Gastroesophageal sphincter (tissue), 3 donors: ENCODE measurements around the gene PMFBP1.

Experiments
- POLR2A ChIP-seq, 2 donors: fragments of 450-650 bp; IDR thresholded peaks; one replicate each; pipeline ENCODE4 v1.6.1; 2017; ENCODE audit warnings: antibody characterized with exemption in 2 of 2, mild to moderate bottlenecking in 2 of 2, moderate library complexity in 1 of 2
- TF ChIP-seq, protein P1 (sequence below), 4 experiments: fragments of 200-600 bp in 2 of 4; fragments of 450-650 bp in 2 of 4; sonication (generic) in 1 of 4; IDR thresholded peaks; one replicate each; pipeline ENCODE4 v1.5.1; 2017 to 2019; ENCODE audit warnings: antibody characterized with exemption in 4 of 4, mild to moderate bottlenecking in 2 of 4, moderate library complexity in 2 of 4

DNA sequence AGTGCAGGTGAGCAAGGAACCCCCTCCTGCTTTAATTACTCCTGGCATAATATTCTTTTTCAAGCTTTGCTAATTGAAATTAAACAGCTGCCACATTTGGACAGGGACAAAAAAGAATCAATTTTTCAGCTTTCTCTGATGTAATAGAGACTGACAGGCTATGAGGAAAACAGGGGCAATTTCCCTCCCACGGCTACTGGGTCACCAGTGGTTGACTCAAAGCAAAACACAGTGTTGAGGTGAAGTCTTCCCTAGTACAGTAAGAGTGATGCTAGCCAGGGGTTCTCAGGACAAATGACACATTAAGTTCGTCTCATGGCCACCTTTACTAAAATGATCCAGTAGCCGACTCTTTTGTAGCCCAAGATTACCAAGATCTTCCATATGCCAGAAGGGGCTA lies 38.6 kb upstream of the PMFBP1 start:
- TF ChIP-seq, protein P1, sequence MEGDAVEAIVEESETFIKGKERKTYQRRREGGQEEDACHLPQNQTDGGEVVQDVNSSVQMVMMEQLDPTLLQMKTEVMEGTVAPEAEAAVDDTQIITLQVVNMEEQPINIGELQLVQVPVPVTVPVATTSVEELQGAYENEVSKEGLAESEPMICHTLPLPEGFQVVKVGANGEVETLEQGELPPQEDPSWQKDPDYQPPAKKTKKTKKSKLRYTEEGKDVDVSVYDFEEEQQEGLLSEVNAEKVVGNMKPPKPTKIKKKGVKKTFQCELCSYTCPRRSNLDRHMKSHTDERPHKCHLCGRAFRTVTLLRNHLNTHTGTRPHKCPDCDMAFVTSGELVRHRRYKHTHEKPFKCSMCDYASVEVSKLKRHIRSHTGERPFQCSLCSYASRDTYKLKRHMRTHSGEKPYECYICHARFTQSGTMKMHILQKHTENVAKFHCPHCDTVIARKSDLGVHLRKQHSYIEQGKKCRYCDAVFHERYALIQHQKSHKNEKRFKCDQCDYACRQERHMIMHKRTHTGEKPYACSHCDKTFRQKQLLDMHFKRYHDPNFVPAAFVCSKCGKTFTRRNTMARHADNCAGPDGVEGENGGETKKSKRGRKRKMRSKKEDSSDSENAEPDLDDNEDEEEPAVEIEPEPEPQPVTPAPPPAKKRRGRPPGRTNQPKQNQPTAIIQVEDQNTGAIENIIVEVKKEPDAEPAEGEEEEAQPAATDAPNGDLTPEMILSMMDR (IDR thresholded peaks at IDR 0.05) = no peak
- TF ChIP-seq POLR2A (IDR thresholded peaks at IDR 0.05) = no peak
